PC-3 (cell line): ENCODE data around the gene CSAG3.
"Not testable (repeated sequence)": the region's sequence is repeated elsewhere in the genome, so short reads cannot be mapped to it uniquely, and the experiment has no call there.

Experiments used
- EZH2 ChIP-seq: fragments of 300-600 bp; sonication (generic); IDR thresholded peaks from one replicate; pipeline ENCODE4 v1.6.1; 2017; ENCODE audit warnings: antibody characterized with exemption, mild to moderate bottlenecking, low read length; ENCODE audit not compliant: unreplicated experiment
- TF ChIP-seq, protein P1 (sequence below): fragments of 300-600 bp; sonication (generic); conservative IDR thresholded peaks from 2 replicates; pipeline ENCODE4 v1.5.1; 2017; ENCODE audit warnings: antibody characterized with exemption, low read depth, mild to moderate bottlenecking, low read length

DNA sequence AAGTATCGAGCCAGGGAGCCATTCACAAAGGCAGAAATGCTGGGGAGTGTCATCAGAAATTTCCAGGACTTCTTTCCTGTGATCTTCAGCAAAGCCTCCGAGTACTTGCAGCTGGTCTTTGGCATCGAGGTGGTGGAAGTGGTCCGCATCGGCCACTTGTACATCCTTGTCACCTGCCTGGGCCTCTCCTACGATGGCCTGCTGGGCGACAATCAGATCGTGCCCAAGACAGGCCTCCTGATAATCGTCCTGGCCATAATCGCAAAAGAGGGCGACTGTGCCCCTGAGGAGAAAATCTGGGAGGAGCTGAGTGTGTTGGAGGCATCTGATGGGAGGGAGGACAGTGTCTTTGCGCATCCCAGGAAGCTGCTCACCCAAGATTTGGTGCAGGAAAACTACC lies 22.5 kb upstream of the CSAG3 start:
- TF ChIP-seq, protein P1, sequence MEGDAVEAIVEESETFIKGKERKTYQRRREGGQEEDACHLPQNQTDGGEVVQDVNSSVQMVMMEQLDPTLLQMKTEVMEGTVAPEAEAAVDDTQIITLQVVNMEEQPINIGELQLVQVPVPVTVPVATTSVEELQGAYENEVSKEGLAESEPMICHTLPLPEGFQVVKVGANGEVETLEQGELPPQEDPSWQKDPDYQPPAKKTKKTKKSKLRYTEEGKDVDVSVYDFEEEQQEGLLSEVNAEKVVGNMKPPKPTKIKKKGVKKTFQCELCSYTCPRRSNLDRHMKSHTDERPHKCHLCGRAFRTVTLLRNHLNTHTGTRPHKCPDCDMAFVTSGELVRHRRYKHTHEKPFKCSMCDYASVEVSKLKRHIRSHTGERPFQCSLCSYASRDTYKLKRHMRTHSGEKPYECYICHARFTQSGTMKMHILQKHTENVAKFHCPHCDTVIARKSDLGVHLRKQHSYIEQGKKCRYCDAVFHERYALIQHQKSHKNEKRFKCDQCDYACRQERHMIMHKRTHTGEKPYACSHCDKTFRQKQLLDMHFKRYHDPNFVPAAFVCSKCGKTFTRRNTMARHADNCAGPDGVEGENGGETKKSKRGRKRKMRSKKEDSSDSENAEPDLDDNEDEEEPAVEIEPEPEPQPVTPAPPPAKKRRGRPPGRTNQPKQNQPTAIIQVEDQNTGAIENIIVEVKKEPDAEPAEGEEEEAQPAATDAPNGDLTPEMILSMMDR, result not testable (repeated sequence)
- TF ChIP-seq EZH2, result not testable (repeated sequence)
